Epithelial cell of esophagus (primary cell): ENCODE results near the gene C14orf119.

Experiments
- DNase-seq: peaks from one replicate; pipeline ENCODE4 v3.0.0; 2010; ENCODE audit warnings: low read depth
- H3K4me3 ChIP-seq: 2 replicates; pipeline ENCODE4 v1.5.1; 2011; ENCODE audit warnings: mild to moderate bottlenecking, low read length, control low read depth
- TF ChIP-seq, protein P1 (sequence below): IDR thresholded peaks from 2 replicates; pipeline ENCODE4 v1.5.1; 2011; ENCODE audit warnings: low read depth, mild to moderate bottlenecking, low read length, control low read depth, inconsistent platforms; ENCODE audit not compliant: insufficient read depth; ENCODE audit errors: missing control alignments

C14orf119 gene

DNA sequence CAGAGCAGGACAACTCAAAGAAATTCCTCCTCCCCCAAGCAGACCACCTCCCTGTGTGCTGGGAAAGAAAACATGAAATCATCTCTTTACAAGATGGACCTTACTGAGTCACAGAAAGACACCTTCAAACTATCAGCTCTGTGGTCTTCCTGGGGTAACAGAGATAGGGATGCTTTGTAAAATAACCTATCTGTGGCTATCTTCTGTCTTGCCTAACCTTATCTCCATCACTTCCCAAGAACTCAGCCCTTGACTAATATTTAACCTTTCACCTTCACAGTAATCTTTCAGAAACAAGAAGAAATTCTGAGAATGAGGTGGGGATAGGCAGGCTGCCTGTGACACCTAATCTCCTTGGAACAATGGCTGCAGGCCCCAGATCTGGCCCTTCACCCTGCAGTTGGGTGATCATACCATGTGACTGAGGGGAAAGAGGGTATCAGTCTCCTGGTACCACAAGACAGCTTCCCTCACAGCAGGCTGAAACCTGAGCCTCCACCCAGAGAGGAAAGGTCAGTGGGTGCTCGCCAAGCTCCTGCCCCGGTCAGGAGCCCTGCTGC is 51.1 kb downstream of the C14orf119 start:
- H3K4me3 ChIP-seq: no peak overlapping the region
- no peak for DNase-seq

DNA sequence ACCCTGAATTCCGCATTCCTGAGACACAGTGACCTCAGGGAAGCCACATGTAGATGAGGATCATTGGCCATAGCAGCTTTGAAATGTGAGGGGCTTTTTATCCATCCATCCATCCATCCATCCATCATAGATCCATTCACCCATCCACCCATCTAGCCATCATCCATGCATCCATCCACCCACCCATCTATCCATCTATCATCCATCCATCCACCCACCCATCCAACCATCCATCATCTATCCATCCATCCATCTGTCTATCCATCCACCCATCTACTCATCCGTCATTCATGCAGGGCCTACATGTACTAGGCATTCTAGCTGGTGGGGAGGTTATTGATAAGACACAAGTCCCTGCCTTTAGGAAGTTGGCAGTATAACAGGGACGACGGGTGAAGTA is 51.7 kb downstream of the C14orf119 start:
- no peak for DNase-seq
- no peak overlapping the region for H3K4me3 ChIP-seq
- TF ChIP-seq, protein P1, sequence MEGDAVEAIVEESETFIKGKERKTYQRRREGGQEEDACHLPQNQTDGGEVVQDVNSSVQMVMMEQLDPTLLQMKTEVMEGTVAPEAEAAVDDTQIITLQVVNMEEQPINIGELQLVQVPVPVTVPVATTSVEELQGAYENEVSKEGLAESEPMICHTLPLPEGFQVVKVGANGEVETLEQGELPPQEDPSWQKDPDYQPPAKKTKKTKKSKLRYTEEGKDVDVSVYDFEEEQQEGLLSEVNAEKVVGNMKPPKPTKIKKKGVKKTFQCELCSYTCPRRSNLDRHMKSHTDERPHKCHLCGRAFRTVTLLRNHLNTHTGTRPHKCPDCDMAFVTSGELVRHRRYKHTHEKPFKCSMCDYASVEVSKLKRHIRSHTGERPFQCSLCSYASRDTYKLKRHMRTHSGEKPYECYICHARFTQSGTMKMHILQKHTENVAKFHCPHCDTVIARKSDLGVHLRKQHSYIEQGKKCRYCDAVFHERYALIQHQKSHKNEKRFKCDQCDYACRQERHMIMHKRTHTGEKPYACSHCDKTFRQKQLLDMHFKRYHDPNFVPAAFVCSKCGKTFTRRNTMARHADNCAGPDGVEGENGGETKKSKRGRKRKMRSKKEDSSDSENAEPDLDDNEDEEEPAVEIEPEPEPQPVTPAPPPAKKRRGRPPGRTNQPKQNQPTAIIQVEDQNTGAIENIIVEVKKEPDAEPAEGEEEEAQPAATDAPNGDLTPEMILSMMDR: no peak

More for the DNA sequence above, 51.1 kb downstream of the C14orf119 start:
- TF ChIP-seq, protein P1: no peak

DNA sequence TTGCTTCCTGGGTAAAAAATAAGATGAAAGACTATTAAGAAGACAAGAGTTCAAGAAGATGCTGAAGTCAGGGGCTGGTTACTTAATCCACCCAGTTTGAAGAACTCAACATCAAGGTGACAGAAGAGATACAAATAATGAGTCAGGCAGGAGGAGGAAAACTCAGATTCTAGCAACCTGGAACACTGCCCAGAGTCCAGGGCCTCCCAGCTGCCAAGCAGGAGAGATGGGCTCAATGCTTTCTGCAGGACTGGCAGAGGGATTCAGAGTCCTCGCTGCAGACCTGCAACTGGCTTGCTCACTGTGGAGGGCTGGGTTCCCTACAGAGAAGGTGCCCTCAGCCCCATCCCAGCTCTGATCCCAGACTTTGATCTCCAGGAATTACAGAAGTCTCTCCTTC is 52.4 kb downstream of the C14orf119 start:
- no peak overlapping the region for H3K4me3 ChIP-seq
- DNase-seq: peak; percentile 86
- TF ChIP-seq, protein P1: no peak

DNA sequence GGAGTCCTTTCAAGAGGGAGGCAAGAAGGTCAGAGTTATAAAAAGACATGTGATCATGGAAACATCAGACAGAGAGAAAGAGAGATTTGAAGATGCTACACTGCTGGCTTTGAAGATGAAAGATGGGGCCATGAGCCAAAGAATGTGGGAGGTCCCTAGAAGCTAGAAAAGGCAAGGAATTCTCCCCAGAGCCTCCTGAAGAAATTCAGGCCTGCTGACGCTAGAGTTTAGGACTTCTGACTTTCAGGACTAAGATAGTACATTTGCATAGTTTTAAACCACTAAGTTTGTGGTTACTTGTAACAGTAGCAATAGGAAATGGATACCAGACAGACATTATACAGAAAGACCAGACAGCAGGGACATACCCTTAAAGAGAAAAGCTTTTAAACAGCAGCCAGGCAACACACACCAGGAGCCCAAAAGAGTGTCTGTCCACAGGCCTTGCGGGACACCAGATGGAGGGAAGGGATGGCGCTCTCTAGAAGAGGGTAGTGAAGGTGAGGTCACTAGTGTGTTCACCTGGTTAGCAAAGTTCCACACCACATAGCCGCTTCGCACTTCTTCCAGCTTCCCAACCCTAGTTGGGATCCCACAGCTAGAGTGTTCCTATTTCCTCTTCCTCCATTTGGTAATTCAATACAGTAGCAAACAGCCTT is 53.4 kb downstream of the C14orf119 start:
- no peak for DNase-seq
- TF ChIP-seq, protein P1: no peak

DNA sequence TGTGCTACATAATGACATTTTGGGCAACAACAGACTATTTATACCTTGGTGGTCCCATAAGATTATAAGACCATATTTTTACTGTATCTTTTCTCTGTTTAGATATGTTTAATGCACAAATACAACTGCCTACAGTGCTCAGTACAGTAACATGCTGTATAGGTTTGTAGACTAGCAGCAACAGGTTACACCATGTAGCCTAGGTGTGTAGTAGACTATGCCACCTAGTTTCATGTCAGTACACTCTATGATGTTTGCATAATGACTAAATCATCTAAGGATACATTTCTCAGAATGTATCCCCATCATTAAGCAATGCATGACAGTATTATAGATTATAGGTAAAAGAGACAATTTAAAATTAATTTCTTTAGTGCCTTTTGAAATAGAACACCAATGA is 54.4 kb downstream of the C14orf119 start:
- peak; percentile 77 for DNase-seq
- no peak overlapping the region for H3K4me3 ChIP-seq
- TF ChIP-seq, protein P1: no peak

More for the DNA sequence above, 53.4 kb downstream of the C14orf119 start:
- H3K4me3 ChIP-seq: no peak overlapping the region
